A549 (cell line): Measurements from ENCODE around the gene TRIM37.

Experiments used
- CTCF ChIP-seq: fragments of >200 bp; sonication (Bioruptor Twin); formaldehyde crosslinking; IDR thresholded peaks from 3 replicates; pipeline ENCODE4 v1.5.1; 2016
- EHMT2 ChIP-seq: fragments of 200-600 bp; sonication (generic); IDR thresholded peaks from 2 replicates; pipeline ENCODE4 v1.6.1; 2016; ENCODE audit warnings: antibody characterized with exemption, low read depth, mild to moderate bottlenecking, moderate library complexity
- MAX ChIP-seq: IDR thresholded peaks from 2 replicates; pipeline ENCODE4 v1.6.1; 2012
- SREBF2 ChIP-seq: fragments of 450-650 bp; IDR thresholded peaks from 2 replicates; pipeline ENCODE4 v1.6.1; 2014; ENCODE audit warnings: mild to moderate bottlenecking, moderate library complexity
- USF2 ChIP-seq: fragments of 450-650 bp; IDR thresholded peaks from 2 replicates; pipeline ENCODE4 v1.6.1; 2014; ENCODE audit warnings: antibody characterized with exemption
- ZFP36 ChIP-seq: fragments of 450-650 bp; IDR thresholded peaks from 2 replicates; pipeline ENCODE4 v1.6.1; 2014; ENCODE audit warnings: borderline replicate concordance; ENCODE audit not compliant: partially characterized antibody

- no peak for TF ChIP-seq CTCF
- no peak for TF ChIP-seq USF2
- no peak for TF ChIP-seq EHMT2
- no peak for TF ChIP-seq SREBF2
- no peak for TF ChIP-seq ZFP36
- no peak for TF ChIP-seq MAX
Observed at GRCh38 chr17:59002848-59003247, 103.8 kb downstream of the TRIM37 start.
